GM08714 (cell line): ENCODE data around the gene YTHDF1.

Experiments
- H3K4me3 ChIP-seq: fragments of 200-500 bp; sonication (Bioruptor generic); 2 replicates; pipeline ENCODE4 v1.5.1; 2014; ENCODE audit warnings: mild to moderate bottlenecking, low read length, inconsistent platforms
- ZNF274 ChIP-seq: IDR thresholded peaks from 2 replicates; pipeline ENCODE4 v1.6.1; 2012; ENCODE audit warnings: mild to moderate bottlenecking, low read depth, low read length

Gene YTHDF1

GRCh38 chr20:63194007-63194796 lies 21.7 kb downstream of the YTHDF1 start:
- no peak for TF ChIP-seq ZNF274

GRCh38 chr20:63192721-63193120 lies 23.2 kb downstream of the YTHDF1 start:
- no peak overlapping the region for H3K4me3 ChIP-seq
- TF ChIP-seq ZNF274: no peak

More at GRCh38 chr20:63194007-63194796, 21.7 kb downstream of the YTHDF1 start:
- H3K4me3 ChIP-seq: no peak overlapping the region

- TF ChIP-seq ZNF274: no peak
- no peak overlapping the region for H3K4me3 ChIP-seq
Observed at GRCh38 chr20:63191400-63191799, 24.5 kb downstream of the YTHDF1 start.

GRCh38 chr20:63190828-63191227 lies 25.1 kb downstream of the YTHDF1 start:
- no peak for TF ChIP-seq ZNF274
- no peak overlapping the region for H3K4me3 ChIP-seq

GRCh38 chr20:63189846-63190559 lies 25.9 kb downstream of the YTHDF1 start:
- H3K4me3 ChIP-seq: no peak overlapping the region
- no peak for TF ChIP-seq ZNF274

- no peak for TF ChIP-seq ZNF274
- no peak overlapping the region for H3K4me3 ChIP-seq
Observed at GRCh38 chr20:63189322-63189642, 26.6 kb downstream of the YTHDF1 start.

- no peak overlapping the region for H3K4me3 ChIP-seq
- TF ChIP-seq ZNF274: no peak
Observed at GRCh38 chr20:63188641-63189321, 27.1 kb downstream of the YTHDF1 start.

GRCh38 chr20:63188159-63188442 lies 27.8 kb downstream of the YTHDF1 start:
- H3K4me3 ChIP-seq: no peak overlapping the region
- no peak for TF ChIP-seq ZNF274

GRCh38 chr20:63187338-63188158 lies 28.4 kb downstream of the YTHDF1 start:
- no peak overlapping the region for H3K4me3 ChIP-seq
- no peak for TF ChIP-seq ZNF274

- H3K4me3 ChIP-seq: no peak overlapping the region
- TF ChIP-seq ZNF274: no peak
Observed at GRCh38 chr20:63186528-63187316, 29.2 kb downstream of the YTHDF1 start.

GRCh38 chr20:63186084-63186483 lies 29.8 kb downstream of the YTHDF1 start:
- no peak overlapping the region for H3K4me3 ChIP-seq

GRCh38 chr20:63185215-63185796 lies 30.6 kb downstream of the YTHDF1 start:
- no peak overlapping the region for H3K4me3 ChIP-seq
- TF ChIP-seq ZNF274: no peak

More at GRCh38 chr20:63186084-63186483, 29.8 kb downstream of the YTHDF1 start:
- TF ChIP-seq ZNF274: no peak
